Activated naive CD4-positive, alpha-beta T cell treated with Interleukin-2 at 50 U/mL for 16 hours (primary cell): Measurements from ENCODE around the gene S1PR2.

Source experiments
- DNase-seq: peaks from one replicate; pipeline ENCODE4 v3.0.0-alpha.2; 2020

S1PR2 gene

GRCh38 chr19:10230861-10231611 lies at the start of gene S1PR2:
Gene S1PR2, minus strand, starts transcription at chr19:10231331. Its CDS starts 6,426 bp downstream, at chr19:10224905.
- peak; percentile 72 for DNase-seq

DNA sequence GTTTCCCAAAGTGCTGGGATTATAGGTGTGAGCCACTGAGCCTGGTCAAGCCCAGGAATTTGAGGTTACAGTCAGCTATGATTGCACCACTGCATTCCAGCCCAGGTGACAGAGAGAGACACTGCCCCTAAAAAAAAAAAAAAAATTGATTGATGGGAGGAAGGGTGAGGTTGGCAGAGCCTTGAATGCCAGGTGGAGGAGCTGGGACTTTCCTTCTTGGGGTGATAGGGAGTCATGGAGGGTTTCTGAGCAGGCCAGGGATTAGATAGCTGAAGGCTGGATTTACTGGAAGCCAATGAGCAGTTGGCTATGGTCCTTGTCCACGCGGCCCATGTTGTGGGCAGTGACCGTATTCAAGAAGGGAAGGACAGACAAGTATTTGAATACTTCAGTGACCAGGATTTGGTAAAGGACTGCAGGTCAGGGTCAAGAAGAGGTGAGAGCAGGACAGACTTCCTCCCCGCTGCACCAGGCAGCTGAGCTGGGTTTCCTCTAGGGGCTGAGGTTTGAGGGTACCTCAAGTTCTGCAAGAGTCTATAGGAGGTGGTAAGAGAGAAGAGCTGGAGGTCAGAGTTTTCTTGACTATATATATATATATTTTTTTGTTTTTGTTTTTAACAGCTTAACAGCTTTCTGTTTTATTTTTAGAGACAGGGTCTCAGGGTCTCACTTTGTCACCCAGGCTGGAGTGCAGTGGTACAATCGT lies 48.8 kb upstream of the S1PR2 start:
- no peak for DNase-seq

GRCh38 chr19:10278935-10279334 lies 47.8 kb upstream of the S1PR2 start:
- no peak for DNase-seq

DNA sequence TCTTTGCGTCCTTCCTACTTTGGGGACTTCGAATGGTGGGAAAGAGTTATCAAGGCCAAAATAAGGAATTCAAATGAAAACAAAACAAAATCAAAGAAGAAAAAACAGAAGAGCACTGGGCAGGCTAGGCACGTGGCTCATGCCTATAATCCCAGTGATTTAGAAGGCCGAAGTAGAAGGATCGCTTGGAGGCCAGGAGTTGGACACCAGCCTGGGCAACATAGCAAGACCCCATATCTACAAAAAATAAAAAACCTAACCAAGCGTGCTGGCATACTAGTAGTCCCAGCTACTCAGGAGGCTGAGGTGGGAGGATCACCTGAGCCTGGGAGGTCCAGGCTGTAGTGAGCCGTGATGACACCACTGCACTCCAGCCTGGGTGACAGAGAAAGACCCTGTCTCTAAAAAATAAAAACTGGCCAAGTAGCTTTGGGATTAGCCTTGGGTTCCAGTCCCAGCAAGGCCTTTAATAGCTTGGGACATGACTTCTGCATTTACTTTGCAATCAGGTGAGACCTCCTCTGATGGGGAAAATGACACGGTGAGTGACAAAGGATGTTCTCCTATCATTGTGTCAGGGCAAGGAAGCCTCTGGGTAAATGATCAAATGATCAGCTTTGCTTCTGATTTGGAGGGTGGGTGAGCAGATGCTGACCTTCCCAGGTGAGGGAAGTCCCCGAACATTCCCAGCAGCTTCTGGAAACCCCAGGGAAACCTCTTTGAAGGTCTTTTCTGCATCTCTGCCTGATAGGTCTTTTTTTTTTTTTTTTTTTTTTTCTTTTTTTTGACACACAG lies 46.9 kb upstream of the S1PR2 start:
- DNase-seq, result no peak

- DNase-seq, result no peak
Observed at GRCh38 chr19:10274589-10274988, 43.5 kb upstream of the S1PR2 start.

- DNase-seq, result peak; percentile 49
Observed at GRCh38 chr19:10271543-10272086, 40.5 kb upstream of the S1PR2 start.

DNA sequence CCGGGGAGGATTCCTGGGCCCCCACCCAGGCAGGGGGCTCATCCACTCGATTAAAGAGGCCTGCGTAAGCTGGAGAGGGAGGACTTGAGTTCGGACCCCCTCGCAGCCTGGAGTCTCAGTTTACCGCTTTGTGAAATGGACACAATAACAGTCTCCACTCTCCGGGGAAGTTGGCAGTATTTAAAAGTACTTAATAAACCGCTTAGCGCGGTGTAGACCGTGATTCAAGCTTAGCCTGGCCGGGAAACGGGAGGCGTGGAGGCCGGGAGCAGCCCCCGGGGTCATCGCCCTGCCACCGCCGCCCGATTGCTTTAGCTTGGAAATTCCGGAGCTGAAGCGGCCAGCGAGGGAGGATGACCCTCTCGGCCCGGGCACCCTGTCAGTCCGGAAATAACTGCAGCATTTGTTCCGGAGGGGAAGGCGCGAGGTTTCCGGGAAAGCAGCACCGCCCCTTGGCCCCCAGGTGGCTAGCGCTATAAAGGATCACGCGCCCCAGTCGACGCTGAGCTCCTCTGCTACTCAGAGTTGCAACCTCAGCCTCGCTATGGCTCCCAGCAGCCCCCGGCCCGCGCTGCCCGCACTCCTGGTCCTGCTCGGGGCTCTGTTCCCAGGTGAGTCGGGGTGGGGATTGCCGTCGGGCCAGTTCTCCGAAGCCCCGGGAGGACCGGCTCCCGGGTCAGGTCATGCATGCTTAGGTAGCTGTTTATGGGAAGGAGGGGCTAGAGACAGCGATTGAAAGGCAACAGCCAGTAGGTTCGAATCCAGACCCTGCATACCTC lies 39.7 kb upstream of the S1PR2 start, which contains the start of gene ICAM1:
TSS of gene ICAM1 (plus strand) at position 505 of the 779 bp plus-strand sequence. CDS start at position 545, 40 bp downstream.
- peak; percentile 80 for DNase-seq

DNA sequence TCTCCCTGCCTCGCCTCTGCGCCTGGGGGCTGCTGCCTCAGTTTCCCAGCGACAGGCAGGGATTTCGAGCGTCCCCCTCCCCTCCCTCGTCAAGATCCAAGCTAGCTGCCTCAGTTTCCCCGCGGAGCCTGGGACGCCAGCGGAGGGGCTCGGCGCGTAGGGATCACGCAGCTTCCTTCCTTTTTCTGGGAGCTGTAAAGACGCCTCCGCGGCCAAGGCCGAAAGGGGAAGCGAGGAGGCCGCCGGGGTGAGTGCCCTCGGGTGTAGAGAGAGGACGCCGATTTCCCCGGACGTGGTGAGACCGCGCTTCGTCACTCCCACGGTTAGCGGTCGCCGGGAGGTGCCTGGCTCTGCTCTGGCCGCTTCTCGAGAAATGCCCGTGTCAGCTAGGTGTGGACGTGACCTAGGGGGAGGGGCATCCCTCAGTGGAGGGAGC lies 39.1 kb upstream of the S1PR2 start:
- DNase-seq, result peak; percentile 74

GRCh38 chr19:10269333-10270179 lies 38.4 kb upstream of the S1PR2 start:
- DNase-seq, result peak; percentile 89

DNA sequence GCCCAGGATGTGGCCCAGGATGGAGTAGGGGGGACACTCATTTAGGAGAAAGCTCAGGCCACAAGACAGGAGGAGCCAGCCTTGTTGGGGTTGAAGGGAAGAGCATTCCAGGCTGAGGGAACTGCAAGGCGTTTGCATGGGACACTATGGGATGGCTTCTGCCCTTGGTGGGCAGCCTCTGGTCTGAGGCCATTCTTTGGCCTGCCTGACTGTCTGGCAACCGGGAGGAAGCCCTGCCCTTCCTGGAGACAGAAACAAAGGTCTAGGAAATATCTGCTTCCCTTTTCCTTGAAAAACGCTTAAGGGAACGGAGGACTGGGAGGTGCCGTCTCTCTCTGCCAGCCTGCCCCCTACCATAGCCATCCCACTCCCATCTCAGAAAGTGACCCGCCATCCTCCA lies 36.9 kb upstream of the S1PR2 start:
- no peak for DNase-seq

DNA sequence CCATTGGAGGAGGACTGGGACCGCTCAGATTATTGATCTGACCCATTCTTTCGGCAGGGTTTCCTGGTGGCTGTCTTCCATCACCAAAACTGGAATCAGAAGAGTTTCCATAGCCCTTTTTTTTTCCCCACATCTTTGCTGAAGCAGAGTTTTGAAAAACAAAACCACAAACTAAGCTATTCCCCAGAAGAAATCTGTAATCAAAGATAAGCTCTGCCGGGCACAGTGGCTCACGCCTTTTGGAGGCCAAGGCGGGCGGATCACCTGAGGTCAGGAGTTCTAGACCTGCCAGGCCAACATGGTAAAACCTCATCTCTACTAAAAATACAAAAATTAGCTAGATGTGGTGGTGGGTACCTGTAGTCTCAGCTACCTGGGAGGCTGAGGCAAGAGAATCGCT lies 35.6 kb upstream of the S1PR2 start:
- DNase-seq, result no peak

DNA sequence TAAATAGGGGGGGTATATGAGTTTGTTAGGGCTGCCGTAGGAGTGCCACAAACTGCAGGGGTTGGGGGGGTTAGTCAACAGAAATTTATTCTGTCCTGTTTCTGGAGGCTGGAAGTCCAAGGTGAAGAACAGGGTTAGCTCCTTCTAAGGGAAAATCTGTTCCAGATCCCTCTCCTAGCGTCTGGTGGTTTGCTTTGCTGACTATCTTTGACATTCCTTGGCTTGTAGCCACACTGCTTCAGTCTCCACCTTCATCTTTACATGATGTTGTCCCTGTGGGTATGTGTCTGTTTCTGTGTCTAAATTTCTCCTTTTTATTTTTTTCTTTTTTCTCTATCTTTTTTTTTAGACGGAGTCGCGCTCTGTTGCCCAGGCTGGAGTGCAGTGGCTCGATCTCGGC lies 31.6 kb upstream of the S1PR2 start:
- no peak for DNase-seq

GRCh38 chr19:10260141-10260584 lies 29.0 kb upstream of the S1PR2 start:
- peak; percentile 70 for DNase-seq

- peak; percentile 95 for DNase-seq
Observed at GRCh38 chr19:10259162-10259905, 28.2 kb upstream of the S1PR2 start.

DNA sequence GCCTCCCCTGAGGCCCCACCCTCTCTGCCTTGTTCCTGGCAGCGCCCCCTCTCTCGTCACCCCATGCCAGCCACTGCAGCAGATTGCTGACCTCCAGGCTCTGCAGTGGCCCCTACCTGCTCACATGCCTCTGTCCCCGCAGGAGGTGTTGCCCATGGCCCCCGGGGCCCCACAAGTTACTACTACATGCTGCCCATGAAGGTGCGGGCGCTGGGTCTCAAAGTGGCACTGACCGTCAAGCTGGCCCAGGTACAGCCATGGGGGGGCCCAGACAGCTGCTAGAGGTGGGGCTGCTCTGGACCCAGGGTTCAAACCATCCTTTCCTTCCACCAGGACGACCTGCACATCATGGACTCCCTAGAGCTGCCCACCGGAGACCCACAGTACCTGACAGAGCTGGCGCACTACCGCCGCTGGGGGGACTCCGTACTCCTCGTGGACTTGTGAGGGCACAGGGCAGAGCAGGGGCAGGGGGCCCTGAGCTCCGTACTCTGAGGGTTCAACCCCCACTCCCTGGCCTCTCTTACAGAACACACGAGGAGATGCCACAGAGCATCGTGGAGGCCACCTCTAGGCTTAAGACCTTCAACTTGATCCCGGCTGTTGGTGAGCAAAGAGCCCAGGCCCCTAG lies 27.1 kb upstream of the S1PR2 start:
- DNase-seq, result no peak

DNA sequence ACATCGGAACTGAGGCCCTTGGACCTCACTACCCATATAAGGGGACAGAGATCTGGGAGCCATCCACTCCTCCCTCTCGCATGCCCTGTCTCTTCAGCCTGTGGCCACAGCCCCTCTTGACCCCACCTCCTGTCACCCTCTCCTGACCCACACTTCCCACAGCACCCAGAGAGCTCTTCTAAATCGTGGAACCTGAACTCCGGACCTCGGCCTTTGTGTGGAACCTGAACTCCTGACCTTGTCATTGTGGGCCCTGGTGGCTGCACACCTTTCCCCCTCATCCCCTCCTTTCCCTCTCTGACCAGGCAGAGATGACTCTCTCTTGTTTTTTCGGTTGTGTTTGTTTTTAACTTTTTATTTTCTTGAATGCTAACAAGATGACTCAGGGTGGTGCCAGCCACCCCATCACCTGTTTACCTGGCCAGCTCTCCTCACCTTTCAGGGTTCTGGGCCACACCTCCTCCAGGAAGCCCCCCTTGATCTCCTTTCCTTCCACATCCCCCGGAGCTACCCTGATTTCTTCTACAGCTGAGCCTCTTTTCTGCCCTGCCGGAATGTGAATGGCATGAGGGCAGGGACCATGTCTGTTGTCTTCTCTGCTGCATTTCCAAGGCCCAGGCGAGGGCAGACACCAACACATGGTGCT lies 26.0 kb upstream of the S1PR2 start:
- DNase-seq, result no peak

- no peak for DNase-seq
Observed at GRCh38 chr19:10256551-10256950, 25.4 kb upstream of the S1PR2 start.

DNA sequence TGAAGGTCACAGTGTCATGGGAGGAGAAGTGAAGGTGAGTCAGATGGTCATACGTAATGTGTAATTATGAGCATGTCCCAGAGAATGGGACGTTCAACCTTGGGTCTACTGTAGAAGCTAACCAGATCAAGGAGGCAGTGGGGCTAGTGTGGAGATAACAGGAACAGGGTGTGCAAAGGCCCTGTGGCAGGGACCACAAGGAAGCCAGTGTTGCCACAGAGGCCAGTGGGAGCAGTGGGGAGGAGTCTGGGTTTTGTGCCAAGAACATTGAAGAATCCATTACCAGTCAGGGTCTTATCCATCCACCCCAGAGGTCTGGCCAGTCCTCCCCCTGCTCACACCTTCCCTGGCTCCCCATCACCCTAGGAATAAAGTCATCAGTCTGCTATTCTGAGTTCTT lies 24.2 kb upstream of the S1PR2 start:
- DNase-seq, result no peak

DNA sequence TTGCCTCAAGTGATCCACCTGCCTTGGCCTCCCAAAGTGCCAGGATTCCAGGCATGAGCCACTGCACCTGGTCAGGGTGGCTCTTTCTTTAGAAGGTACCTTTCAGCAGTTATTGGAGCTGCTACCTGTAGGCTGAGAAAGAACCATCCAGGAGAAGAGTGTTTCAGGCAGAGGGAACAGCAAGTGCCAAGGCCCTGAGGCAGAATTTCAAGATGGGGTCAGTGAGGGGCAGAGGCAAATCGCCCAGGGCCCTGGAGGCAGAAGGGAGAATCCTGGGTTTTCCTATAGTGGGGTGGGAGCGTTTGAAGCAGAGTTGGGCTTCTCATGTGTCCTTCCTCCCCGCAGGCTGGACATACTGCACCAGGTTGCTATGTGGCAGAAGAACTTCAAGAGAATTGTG lies 23.1 kb upstream of the S1PR2 start:
- no peak for DNase-seq
